AG04450 (cell line): Measurements from ENCODE around the gene APMAP. TPM values are rescaled to one million over a fixed set of nuclear protein-coding genes. Genes with fewer than 3 reads are reported as not detected.

Experiments
- CTCF ChIA-PET: fragments of 300-600, 350-600 bp; formaldehyde crosslinking; extraction: SDS; loops from one replicate; lab custom pipeline; 2022; ENCODE audit warnings: antibody characterized with exemption, inconsistent platforms; lab: Charles Lee
- POLR2A ChIA-PET: fragments of 350-600 bp; formaldehyde crosslinking; extraction: SDS; loops from one replicate; lab custom pipeline; 2021; ENCODE audit warnings: antibody characterized with exemption, inconsistent platforms; lab: Yijun Ruan, JAX
- DNase-seq: peaks from one replicate; pipeline ENCODE4 v3.0.0-alpha.2; 2011; ENCODE audit warnings: low read depth, low spot score
- H3K27ac ChIP-seq: one replicate; pipeline ENCODE4 v1.5.1; 2012; ENCODE audit warnings: low read depth, low read length, control low read depth
- H3K27me3 ChIP-seq: one replicate; pipeline ENCODE4 v1.6.0; 2012; ENCODE audit warnings: low read length; ENCODE audit not compliant: control insufficient read depth, insufficient read depth
- H3K4me3 ChIP-seq: 2 replicates; pipeline ENCODE4 v1.5.1; 2011; ENCODE audit warnings: mild to moderate bottlenecking, low read depth, low read length, control low read depth
- H3K9me3 ChIP-seq: 2 replicates; pipeline ENCODE4 v1.5.1; 2012; ENCODE audit warnings: low read length; ENCODE audit not compliant: control insufficient read depth, insufficient read depth
- polyA plus RNA-seq: library from polyadenylated mRNA; depleted of rRNA; stranded (reverse); fragments of >200 nt; gene quantifications from 2 replicates; pipeline ENCODE4 v1.2.3, GENCODE V29; 2011
- TF ChIP-seq, protein P1 (sequence below): IDR thresholded peaks from 2 replicates; pipeline ENCODE4 v1.5.1; 2011; ENCODE audit warnings: low read depth, low read length, control low read depth, inconsistent platforms

Gene APMAP
- polyA plus RNA-seq, 1 experiment, result 94.5 TPM

GRCh38 chr20:25012616-25013189 is 20.2 kb upstream of the APMAP start:
- Histone ChIP-seq H3K27me3 (peaks cover 10% of the 10 kb centered on the region), H3K4me3 (no peak overlapping the region), H3K9me3 (no peaks in the 10 kb centered on the region), H3K27ac (no peak overlapping the region)
- TF ChIP-seq, protein P1, sequence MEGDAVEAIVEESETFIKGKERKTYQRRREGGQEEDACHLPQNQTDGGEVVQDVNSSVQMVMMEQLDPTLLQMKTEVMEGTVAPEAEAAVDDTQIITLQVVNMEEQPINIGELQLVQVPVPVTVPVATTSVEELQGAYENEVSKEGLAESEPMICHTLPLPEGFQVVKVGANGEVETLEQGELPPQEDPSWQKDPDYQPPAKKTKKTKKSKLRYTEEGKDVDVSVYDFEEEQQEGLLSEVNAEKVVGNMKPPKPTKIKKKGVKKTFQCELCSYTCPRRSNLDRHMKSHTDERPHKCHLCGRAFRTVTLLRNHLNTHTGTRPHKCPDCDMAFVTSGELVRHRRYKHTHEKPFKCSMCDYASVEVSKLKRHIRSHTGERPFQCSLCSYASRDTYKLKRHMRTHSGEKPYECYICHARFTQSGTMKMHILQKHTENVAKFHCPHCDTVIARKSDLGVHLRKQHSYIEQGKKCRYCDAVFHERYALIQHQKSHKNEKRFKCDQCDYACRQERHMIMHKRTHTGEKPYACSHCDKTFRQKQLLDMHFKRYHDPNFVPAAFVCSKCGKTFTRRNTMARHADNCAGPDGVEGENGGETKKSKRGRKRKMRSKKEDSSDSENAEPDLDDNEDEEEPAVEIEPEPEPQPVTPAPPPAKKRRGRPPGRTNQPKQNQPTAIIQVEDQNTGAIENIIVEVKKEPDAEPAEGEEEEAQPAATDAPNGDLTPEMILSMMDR, result no peak
- ChIA-PET POLR2A (no interaction called here), CTCF (no interaction called here)
- no peak for DNase-seq

DNA sequence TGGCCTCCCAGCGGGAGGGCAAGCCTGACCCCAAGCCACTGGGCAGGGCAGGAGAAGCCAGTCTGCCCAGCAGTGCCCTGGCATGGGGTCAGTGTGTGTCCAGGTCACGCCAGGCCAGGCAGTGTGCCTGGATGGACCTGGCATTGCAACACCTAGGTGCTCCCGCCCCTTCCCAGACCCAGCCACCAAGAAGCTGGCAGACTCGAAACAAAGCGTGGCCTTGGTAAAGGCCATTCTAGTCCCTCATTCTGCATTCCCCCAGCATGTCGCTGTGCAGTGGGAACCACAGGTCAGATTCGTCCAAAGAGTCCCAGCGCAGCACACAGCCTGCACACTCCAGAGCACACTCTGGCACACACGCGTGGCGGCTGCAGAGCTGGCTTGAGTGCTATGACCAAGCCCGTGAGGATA is 19.3 kb upstream of the APMAP start:
- no peak for DNase-seq
- H3K27me3 ChIP-seq, result peaks cover 5% of the 10 kb centered on the region
- POLR2A ChIA-PET, result no interaction called here
- CTCF ChIA-PET, result no interaction called here
- no peak overlapping the region for H3K27ac ChIP-seq
- H3K9me3 ChIP-seq, result no peaks in the 10 kb centered on the region
- H3K4me3 ChIP-seq, result no peak overlapping the region
- TF ChIP-seq, protein P1, result no peak

- ChIA-PET CTCF (no interaction called here), POLR2A (no interaction called here)
- TF ChIP-seq, protein P1, result no peak
- no peak overlapping the region for H3K27ac ChIP-seq
- H3K9me3 ChIP-seq, result no peaks in the 10 kb centered on the region
- DNase-seq, result no peak
- H3K27me3 ChIP-seq, result peaks cover 5% of the 10 kb centered on the region
- H3K4me3 ChIP-seq, result no peak overlapping the region
These were observed 18.7 kb upstream of the APMAP start for GRCh38 chr20:25011261-25011660.

- no peak for DNase-seq
- Histone ChIP-seq H3K4me3 (no peak overlapping the region), H3K27ac (no peak overlapping the region), H3K27me3 (peaks cover 5% of the 10 kb centered on the region), H3K9me3 (no peaks in the 10 kb centered on the region)
- ChIA-PET CTCF (interaction anchor here (0.9 to 1.2 kb wide), 2 partner anchors 14 to 55 kb away, joined by 3 read pairs; no protein-coding TSS in a partner anchor), POLR2A (no interaction called here)
- TF ChIP-seq, protein P1, result no peak
These were observed 16.9 kb upstream of the APMAP start for GRCh38 chr20:25009218-25010145.
